ACC112 (cell line): ENCODE measurements around the gene ERN2.

Source experiments
- H2AFZ ChIP-seq: fragments of 200-600 bp; sonication (generic); one replicate; pipeline ENCODE4 v1.6.0; 2017; ENCODE audit warnings: antibody characterized with exemption, low read length; ENCODE audit not compliant: unreplicated experiment
- H3K27ac ChIP-seq: fragments of 200-600 bp; sonication (generic); 2 replicates; pipeline ENCODE4 v1.5.1; 2014; ENCODE audit warnings: low read depth, mild to moderate bottlenecking, antibody characterized with exemption, low read length, moderate library complexity
- H3K27me3 ChIP-seq: fragments of 200-600 bp; sonication (generic); 2 replicates; pipeline ENCODE4 v1.6.1; 2014; ENCODE audit warnings: mild to moderate bottlenecking, antibody characterized with exemption, low read length, moderate library complexity, mixed read lengths; ENCODE audit not compliant: insufficient read depth
- H3K36me3 ChIP-seq: fragments of 200-600 bp; sonication (generic); 2 replicates; pipeline ENCODE4 v1.6.1; 2016; ENCODE audit warnings: mild to moderate bottlenecking, antibody characterized with exemption, low read length, moderate library complexity, mixed read lengths; ENCODE audit not compliant: insufficient read depth
- H3K4me1 ChIP-seq: fragments of 200-600 bp; sonication (generic); one replicate; pipeline ENCODE4 v1.6.1; 2016; ENCODE audit warnings: low read length, mixed read lengths; ENCODE audit not compliant: insufficient read depth, unreplicated experiment, control insufficient read depth
- H3K4me3 ChIP-seq: fragments of 200-600 bp; sonication (generic); 2 replicates; pipeline ENCODE4 v1.5.1; 2014; ENCODE audit warnings: mild to moderate bottlenecking, low read depth, low read length
- H3K79me2 ChIP-seq: fragments of 200-600 bp; sonication (generic); one replicate; pipeline ENCODE4 v1.6.0; 2016; ENCODE audit warnings: low read length; ENCODE audit not compliant: control insufficient read depth, unreplicated experiment, insufficient read depth

Gene ERN2

DNA sequence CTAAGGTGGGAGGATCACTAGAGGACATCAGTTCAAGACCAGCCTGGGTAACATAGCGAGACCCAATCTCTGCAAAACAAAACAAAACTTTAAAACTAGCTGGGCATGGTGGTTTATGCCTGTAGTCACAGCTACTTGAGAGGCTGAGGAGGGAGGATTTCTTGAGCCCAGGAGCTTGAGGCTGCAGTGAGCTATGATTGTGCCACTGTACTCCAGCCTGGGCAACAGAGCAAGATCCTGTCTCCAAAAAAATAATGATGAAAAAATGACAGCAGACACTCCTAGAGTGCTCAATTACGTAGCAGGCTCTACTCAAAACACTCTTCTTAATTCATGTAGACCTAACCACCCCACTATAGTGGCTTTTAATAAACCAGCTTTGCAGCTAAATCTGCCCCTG is 12.9 kb downstream of the ERN2 start:
- no peaks in the 10 kb centered on the region for H3K36me3 ChIP-seq
- peaks cover 23% of the 10 kb centered on the region for H3K27me3 ChIP-seq
- H2AFZ ChIP-seq: no peak overlapping the region
- H3K4me3 ChIP-seq: no peak overlapping the region
- H3K79me2 ChIP-seq: no peaks in the 10 kb centered on the region
- H3K4me1 ChIP-seq: peaks cover 5% of the 10 kb centered on the region
- no peak overlapping the region for H3K27ac ChIP-seq

DNA sequence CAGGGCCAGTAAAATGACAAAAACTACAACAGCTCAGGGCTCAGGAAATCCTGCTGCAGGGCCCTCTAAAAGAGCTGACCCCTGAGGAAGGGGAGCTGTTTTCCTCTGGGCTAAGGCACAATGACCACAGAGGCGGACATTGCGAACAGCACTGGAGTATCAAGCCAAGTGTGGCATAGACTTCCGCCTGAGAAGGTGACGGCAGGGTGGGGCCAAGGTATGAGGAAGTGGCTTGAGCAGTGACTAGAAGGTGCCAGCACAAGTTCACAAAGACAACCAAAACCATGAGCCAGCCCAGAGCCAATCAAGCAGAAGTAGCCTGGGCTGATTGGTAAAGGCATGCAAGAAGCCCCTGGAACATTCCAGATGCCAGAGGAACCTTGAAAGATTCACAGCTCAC is 13.9 kb downstream of the ERN2 start:
- H3K4me1 ChIP-seq: peaks cover 5% of the 10 kb centered on the region
- H3K27ac ChIP-seq: no peak overlapping the region
- no peaks in the 10 kb centered on the region for H3K79me2 ChIP-seq
- peaks cover 22% of the 10 kb centered on the region for H3K27me3 ChIP-seq
- H3K4me3 ChIP-seq: no peak overlapping the region
- H2AFZ ChIP-seq: no peak overlapping the region
- H3K36me3 ChIP-seq: no peaks in the 10 kb centered on the region

DNA sequence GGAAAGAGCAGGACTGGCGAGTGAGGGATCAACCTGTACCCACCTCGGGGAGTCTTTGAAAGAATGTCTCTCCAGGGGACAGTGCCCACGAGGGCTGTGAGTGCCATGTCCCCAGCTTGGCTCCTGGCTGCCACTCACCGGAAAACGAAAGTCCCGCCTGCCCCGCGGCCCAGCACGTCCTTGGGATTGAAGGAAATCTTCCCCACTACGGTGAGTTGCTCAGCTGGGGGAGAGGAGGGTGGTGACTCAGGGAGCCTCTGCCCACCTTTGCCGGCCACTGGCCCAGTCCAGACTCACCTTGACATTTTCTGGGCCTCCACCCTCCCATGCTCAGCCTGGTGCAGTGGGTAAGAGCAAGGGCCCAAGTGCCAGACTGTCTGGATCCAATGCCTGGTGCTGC is 17.3 kb downstream of the ERN2 start:
- Histone ChIP-seq H3K27me3 (no peaks in the 10 kb centered on the region), H3K36me3 (no peaks in the 10 kb centered on the region), H3K27ac (no peak overlapping the region), H3K79me2 (no peaks in the 10 kb centered on the region), H3K4me3 (no peak overlapping the region), H2AFZ (no peak overlapping the region), H3K4me1 (peaks cover 14% of the 10 kb centered on the region)

DNA sequence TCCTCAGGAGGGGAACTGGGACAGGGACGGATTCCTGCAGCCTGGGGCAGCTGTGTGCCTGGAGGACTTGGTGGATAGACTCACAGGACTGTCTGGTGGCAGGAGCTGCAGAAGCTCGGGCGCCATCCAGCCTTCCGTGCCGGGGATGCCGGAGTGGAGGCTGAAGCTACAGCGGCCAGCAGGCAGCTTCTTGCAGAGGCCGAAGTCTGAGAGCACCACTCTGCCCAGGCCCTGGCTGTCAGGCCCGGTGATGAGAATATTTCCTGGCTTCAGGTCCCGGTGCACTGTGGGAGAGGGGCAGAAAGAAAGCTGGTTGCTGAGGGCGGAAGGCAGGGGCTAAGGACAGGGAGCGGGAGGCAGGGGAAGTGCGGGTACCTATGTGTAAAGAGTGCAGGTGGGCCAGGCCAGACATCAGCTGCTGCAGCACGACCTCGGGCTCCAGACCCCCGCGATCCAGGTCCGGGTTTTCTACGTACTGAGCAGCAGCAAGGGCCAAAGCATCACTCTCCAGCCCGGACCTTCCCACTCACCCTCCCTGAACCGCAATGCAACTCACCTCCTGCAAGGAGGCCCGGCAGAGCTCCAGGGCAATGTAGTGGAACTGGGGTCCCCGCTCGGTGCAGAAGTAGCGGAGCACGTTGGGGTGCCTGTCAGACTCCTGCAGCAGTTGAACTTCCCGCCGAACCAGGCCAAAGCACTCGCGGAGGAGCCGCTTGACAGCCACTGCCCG is 18.2 kb downstream of the ERN2 start:
- H3K79me2 ChIP-seq: no peaks in the 10 kb centered on the region
- H3K27me3 ChIP-seq: no peaks in the 10 kb centered on the region
- H3K36me3 ChIP-seq: peaks cover 5% of the 10 kb centered on the region; the same call in 1 of the 2 replicates
- peaks cover 14% of the 10 kb centered on the region for H3K4me1 ChIP-seq
- no peak overlapping the region for H2AFZ ChIP-seq
- no peak overlapping the region for H3K4me3 ChIP-seq
- H3K27ac ChIP-seq: no peak overlapping the region

DNA sequence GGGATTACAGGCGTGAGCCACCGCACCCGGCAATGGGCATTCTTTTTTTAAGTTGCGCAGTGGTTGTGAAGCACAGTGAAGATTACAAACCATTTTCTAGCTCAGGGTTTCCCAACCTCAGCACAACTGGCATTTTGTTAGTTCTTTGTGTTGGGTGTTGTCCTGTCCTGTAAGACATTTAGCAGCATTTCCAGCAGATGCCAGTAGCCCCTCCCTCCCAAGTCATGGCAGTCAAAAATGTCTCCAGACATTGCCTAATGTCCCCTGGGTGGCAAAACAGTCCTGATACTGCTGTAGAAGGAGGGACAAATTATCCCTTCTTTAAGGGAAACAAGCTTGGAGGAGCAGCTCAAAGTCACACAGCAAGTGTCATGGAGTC is 18.8 kb downstream of the ERN2 start:
- H2AFZ ChIP-seq: no peak overlapping the region
- H3K79me2 ChIP-seq: no peaks in the 10 kb centered on the region
- no peak overlapping the region for H3K27ac ChIP-seq
- H3K4me1 ChIP-seq: peaks cover 14% of the 10 kb centered on the region
- peaks cover 10% of the 10 kb centered on the region; the same call in 1 of the 2 replicates for H3K36me3 ChIP-seq
- H3K4me3 ChIP-seq: no peak overlapping the region
- H3K27me3 ChIP-seq: no peaks in the 10 kb centered on the region

DNA sequence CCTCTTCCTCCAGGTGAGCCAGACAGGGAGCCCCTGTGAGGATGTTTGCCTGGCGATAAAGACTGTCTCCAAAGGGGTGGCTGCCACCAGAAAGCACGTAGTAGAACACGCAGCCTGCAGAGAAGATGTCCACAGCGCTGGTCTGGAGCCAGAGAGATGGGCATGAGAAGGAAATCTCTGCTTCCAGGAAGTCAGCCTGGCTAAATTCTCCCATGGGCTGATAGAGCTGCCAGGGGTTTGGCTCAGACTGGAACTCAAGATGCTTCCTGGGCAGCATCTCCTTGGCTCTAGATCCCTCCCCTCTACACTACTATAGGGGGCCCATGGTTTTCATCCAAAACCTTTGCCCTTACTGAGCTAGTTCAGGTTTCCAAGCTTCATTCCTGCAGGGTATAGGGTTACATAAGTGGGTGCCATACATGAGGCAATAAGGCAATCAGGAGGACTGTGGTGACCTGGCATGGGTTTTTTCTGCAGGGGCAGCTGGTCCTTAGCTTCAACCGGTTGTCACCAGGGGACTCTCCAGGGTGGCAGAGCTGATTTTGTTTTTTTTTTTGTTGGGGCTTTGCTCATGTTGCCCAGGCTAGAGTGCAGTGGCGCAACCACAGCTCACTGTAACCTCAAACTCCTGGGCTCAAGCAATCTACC is 20.7 kb downstream of the ERN2 start:
- Histone ChIP-seq H3K27ac (peak overlapping the region; percentile 14; the same call in 1 of the 2 replicates), H3K4me1 (peaks cover 9% of the 10 kb centered on the region), H3K36me3 (peaks cover 21% of the 10 kb centered on the region; the same call in 1 of the 2 replicates), H3K79me2 (no peaks in the 10 kb centered on the region), H2AFZ (no peak overlapping the region), H3K27me3 (no peaks in the 10 kb centered on the region), H3K4me3 (no peak overlapping the region)

DNA sequence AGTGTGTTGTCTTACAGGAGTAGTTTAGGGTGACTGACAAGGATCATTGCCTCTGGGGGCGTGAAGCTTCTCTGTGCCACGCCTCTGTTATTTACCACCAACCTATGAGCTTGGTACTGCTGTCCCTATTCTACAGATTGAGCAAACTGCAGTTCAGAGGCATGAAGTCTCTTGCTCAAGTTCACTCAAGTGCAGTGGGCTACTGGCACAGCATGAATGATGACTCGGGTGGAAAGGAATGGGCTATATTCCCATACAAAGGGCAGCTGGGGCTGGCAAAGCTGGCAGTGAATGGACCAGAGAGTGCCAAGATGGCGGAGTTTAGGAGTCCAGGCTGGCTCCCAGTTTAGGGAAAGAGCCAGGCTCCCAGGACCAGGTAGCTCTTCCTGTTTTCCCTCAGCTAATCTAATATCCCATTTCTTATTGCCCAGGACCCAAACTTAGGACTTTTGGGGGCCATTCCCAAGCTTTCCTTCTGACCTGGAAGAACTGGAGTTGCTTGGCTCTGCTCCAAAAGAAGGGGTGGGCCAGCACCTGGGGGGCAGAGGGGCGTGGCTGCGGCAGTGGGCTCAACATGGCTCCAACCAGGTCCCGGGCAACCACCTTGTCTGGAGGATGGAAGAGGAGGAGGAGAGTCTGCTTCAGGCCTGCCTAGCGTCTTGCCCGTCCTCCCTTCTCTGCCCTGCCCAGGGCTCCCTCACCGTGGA is 21.4 kb downstream of the ERN2 start:
- Histone ChIP-seq H3K4me1 (peaks cover 9% of the 10 kb centered on the region), H3K79me2 (peaks cover 2% of the 10 kb centered on the region), H3K36me3 (peaks cover 28% of the 10 kb centered on the region; the same call in 1 of the 2 replicates), H3K27me3 (no peaks in the 10 kb centered on the region), H2AFZ (no peak overlapping the region), H3K27ac (peak overlapping the region; percentile 14; the same call in 1 of the 2 replicates), H3K4me3 (no peak overlapping the region)

DNA sequence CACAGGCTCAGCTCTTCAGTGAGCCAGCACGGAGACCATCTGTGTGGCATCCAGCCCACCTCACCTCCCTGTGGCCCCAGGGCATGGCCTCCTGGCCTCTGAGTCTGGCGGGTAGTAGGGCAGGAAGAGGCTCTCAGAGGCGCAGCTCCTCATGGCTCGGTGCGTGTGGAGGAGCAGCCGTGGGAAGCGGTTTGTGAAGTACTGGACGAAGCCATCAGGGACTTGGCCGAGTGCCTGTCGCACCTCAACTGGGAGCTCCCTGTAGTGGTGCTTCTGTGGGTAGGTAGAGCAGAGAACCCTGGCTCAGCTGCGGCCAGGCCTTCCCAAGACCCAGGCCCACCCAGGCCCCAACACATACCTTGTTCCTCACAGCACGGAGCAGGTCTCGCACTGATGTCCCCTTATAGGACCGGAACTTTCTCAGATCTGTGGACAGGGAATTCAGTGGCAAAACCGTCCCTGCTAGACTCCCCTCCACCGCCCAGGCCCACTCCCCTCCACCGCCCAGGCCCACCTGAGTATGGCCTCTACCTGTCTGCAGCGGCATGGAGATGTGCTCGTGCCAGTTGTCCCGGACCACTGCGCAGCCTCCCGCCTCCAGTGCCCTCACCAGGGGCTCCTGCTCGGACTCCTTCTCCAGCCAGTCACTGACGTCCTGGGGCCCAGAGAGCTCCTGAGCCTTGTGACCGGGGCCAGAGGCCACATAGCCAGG is 22.1 kb downstream of the ERN2 start:
- peaks cover 28% of the 10 kb centered on the region; the same call in 1 of the 2 replicates for H3K36me3 ChIP-seq
- peaks cover 9% of the 10 kb centered on the region for H3K4me1 ChIP-seq
- no peak overlapping the region for H3K27ac ChIP-seq
- no peak overlapping the region for H2AFZ ChIP-seq
- H3K27me3 ChIP-seq: no peaks in the 10 kb centered on the region
- no peak overlapping the region for H3K4me3 ChIP-seq
- H3K79me2 ChIP-seq: peaks cover 2% of the 10 kb centered on the region

DNA sequence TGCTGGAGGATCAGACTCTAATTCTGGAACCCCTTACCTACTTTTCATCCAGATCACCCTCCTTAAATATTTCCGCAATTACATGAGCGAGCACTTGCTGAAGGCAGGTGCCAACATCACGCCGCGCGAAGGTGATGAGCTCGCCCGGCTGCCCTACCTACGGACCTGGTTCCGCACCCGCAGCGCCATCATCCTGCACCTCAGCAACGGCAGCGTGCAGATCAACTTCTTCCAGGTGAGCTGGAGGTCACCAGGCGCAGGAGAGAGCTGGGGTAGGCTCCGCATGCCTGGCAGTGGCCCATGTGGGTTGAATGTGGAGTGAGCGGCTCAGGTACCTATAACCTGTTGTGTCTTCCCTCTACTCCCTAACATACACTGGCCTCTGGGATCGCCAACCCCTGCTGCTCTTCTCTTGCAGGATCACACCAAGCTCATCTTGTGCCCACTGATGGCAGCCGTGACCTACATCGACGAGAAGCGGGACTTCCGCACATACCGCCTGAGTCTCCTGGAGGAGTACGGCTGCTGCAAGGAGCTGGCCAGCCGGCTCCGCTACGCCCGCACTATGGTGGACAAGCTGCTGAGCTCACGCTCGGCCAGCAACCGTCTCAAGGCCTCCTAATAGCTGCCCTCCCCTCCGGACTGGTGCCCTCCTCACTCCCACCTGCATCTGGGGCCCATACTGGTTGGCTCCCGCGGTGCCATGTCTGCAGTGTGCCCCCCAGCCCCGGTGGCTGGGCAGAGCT is 23.4 kb downstream of the ERN2 start:
- Histone ChIP-seq H3K4me1 (peaks cover 9% of the 10 kb centered on the region), H3K79me2 (peaks cover 2% of the 10 kb centered on the region), H3K27me3 (no peaks in the 10 kb centered on the region), H3K36me3 (peaks cover 28% of the 10 kb centered on the region; the same call in 1 of the 2 replicates), H3K27ac (no peak overlapping the region), H3K4me3 (no peak overlapping the region), H2AFZ (no peak overlapping the region)
